HepG2 (cell line): Measurements from ENCODE around the gene PDE4D. TPM values are rescaled to one million over a fixed set of nuclear protein-coding genes. Genes with fewer than 3 reads are reported as not detected.

Experiments used
- ATAC-seq: fragments of 200-7000 bp; cut with Tn5 transposase; 3 replicates; pipeline ENCODE4 v1.9.1; 2020; ENCODE audit warnings: mild to moderate bottlenecking, moderate library complexity
- BruUV-seq: library from RNA; stranded (reverse); fragments of 400-500 nt; replicated peaks from 2 replicates; lab custom pipeline; 2021; lab: Mats Ljungman, UMichigan
- CTCF ChIA-PET: fragments of 300-600 bp; formaldehyde crosslinking; extraction: SDS; loops from one replicate; lab custom pipeline; 2021; ENCODE audit warnings: low total read pairs, inconsistent platforms, low intra/inter-chr PET ratio; lab: Yijun Ruan, JAX
- POLR2A ChIA-PET: fragments of 350-600 bp; sonication (Branson Sonifier 250); formaldehyde crosslinking; loops from one replicate; lab custom pipeline; 2020; ENCODE audit warnings: antibody characterized with exemption, inconsistent platforms; lab: Yijun Ruan, JAX
- DNase-seq: peaks from one replicate; pipeline ENCODE4 v3.0.0-alpha.2; 2015; ENCODE audit warnings: low spot score
- FAIRE-seq: peaks from 3 replicates; lab custom pipeline; 2011; peaks lifted over from hg19 to GRCh38; lab: Jason Lieb, UNC
- H2AFZ ChIP-seq: one replicate; pipeline ENCODE4 v1.6.1; 2011; ENCODE audit warnings: low read length, inconsistent platforms
- H3K27ac ChIP-seq: fragments of 300-600 bp; 3 replicates; pipeline ENCODE4 v1.8.0; 2011; ENCODE audit warnings: mixed run types, mild to moderate bottlenecking, mixed read lengths, low read length, inconsistent platforms; ENCODE audit not compliant: insufficient read depth; ENCODE audit errors: extremely low read length
- H3K27me3 ChIP-seq, 2 experiments: fragments of 200-600 bp in 1 of 2; 2 replicates in 1 of 2; 3 replicates in 1 of 2; pipeline versions ENCODE4 v1.6.0 to v1.8.0; 2011; ENCODE audit warnings: low read length in 2 of 2, mild to moderate bottlenecking in 2 of 2, moderate library complexity in 2 of 2, inconsistent platforms in 1 of 2; ENCODE audit not compliant: insufficient read depth in 2 of 2, control insufficient read depth in 1 of 2
- H3K36me3 ChIP-seq, 2 experiments: fragments of 200-600 bp in 1 of 2; replicated peaks in 1 of 2; 2 replicates in 1 of 2; 3 replicates in 1 of 2; pipeline versions ENCODE4 v1.5.1 to v1.8.0; 2011; ENCODE audit warnings: low read length in 2 of 2, inconsistent platforms in 1 of 2; ENCODE audit not compliant: insufficient read depth in 2 of 2, control insufficient read depth in 1 of 2
- H3K4me1 ChIP-seq: 2 replicates; pipeline ENCODE4 v1.5.1; 2012; ENCODE audit warnings: low read length, inconsistent platforms; ENCODE audit not compliant: insufficient read depth
- H3K4me2 ChIP-seq: 2 replicates; pipeline ENCODE4 v1.6.0; 2011; ENCODE audit warnings: low read depth, low read length, inconsistent platforms
- H3K4me3 ChIP-seq, 3 experiments: fragments of 200-600 bp in 1 of 3; sonication (generic), shearing (Covaris generic) in 1 of 3; replicated peaks in 1 of 3; 2 replicates each; pipeline ENCODE4 v1.5.1; 2011 to 2016; ENCODE audit warnings: low read length in 3 of 3, inconsistent platforms in 2 of 3, low read depth in 2 of 3, mild to moderate bottlenecking in 2 of 3, control low read depth in 1 of 3, mixed read lengths in 1 of 3; ENCODE audit not compliant: insufficient read depth in 1 of 3
- H3K79me2 ChIP-seq: one replicate; pipeline ENCODE4 v1.6.1; 2011; ENCODE audit warnings: low read length, inconsistent platforms; ENCODE audit not compliant: insufficient read depth
- H3K9ac ChIP-seq: 2 replicates; pipeline ENCODE4 v1.6.0; 2011; ENCODE audit warnings: mild to moderate bottlenecking, low read depth, low read length, inconsistent platforms; ENCODE audit not compliant: insufficient read depth
- H3K9me3 ChIP-seq: 2 replicates; pipeline ENCODE4 v1.5.1; 2012; ENCODE audit warnings: mild to moderate bottlenecking, low read length
- H4K20me1 ChIP-seq: 2 replicates; pipeline ENCODE4 v1.6.0; 2011; ENCODE audit warnings: inconsistent platforms, mild to moderate bottlenecking, low read length, moderate library complexity; ENCODE audit not compliant: insufficient read depth
- CENPT ChIP-seq: sonication (generic); formaldehyde crosslinking; IDR thresholded peaks from 2 replicates; pipeline ENCODE4 v1.8.0; 2022; ENCODE audit warnings: low read depth, mild to moderate bottlenecking, moderate library complexity, missing genetic modification reagents
- HOXA3 ChIP-seq: sonication (generic); formaldehyde crosslinking; IDR thresholded peaks from 2 replicates; pipeline ENCODE4 v1.5.0; 2020; ENCODE audit warnings: missing genetic modification reagents
- MBNL3 ChIP-seq: fragments of 250-450 bp; sonication (Bioruptor Pico); conservative IDR thresholded peaks from 2 replicates; pipeline ENCODE4 v1.8.0; 2022; ENCODE audit warnings: mild to moderate bottlenecking, inconsistent platforms
- PTBP1 ChIP-seq: fragments of 200-400 bp; formaldehyde crosslinking; IDR thresholded peaks from 2 replicates; pipeline ENCODE4 v1.6.1; 2018; ENCODE audit warnings: low read length, low read depth; ENCODE audit not compliant: poor library complexity, severe bottlenecking
- SALL2 ChIP-seq: sonication (generic); formaldehyde crosslinking; IDR thresholded peaks from 2 replicates; pipeline ENCODE4 v1.8.1; 2023; ENCODE audit warnings: mild to moderate bottlenecking, missing genetic modification reagents, inconsistent platforms
- SKIL ChIP-seq: sonication (generic); formaldehyde crosslinking; IDR thresholded peaks from 2 replicates; pipeline ENCODE4 v1.8.0; 2022; ENCODE audit warnings: missing genetic modification reagents, mild to moderate bottlenecking, moderate library complexity, borderline replicate concordance
- SP4 ChIP-seq: sonication (generic); formaldehyde crosslinking; IDR thresholded peaks from 2 replicates; pipeline ENCODE4 v1.8.1; 2023; ENCODE audit warnings: mild to moderate bottlenecking, missing genetic modification reagents
- TERF1 ChIP-seq: sonication (generic); formaldehyde crosslinking; IDR thresholded peaks from 2 replicates; pipeline ENCODE4 v1.8.0; 2022; ENCODE audit warnings: mild to moderate bottlenecking, missing genetic modification reagents, moderate library complexity
- THAP7 ChIP-seq: sonication (generic); formaldehyde crosslinking; IDR thresholded peaks from 2 replicates; pipeline ENCODE4 v1.8.1; 2023; ENCODE audit warnings: mild to moderate bottlenecking, missing genetic modification reagents
- ZNF251 ChIP-seq: sonication (generic); formaldehyde crosslinking; IDR thresholded peaks from 2 replicates; pipeline ENCODE4 v1.9.0; 2021; ENCODE audit warnings: mild to moderate bottlenecking, missing genetic modification reagents
- ZNF253 ChIP-seq: sonication (generic); formaldehyde crosslinking; IDR thresholded peaks from 2 replicates; pipeline ENCODE4 v1.8.0; 2022; ENCODE audit warnings: mild to moderate bottlenecking, missing genetic modification reagents, borderline replicate concordance
- ZNF773 ChIP-seq: sonication (generic); formaldehyde crosslinking; IDR thresholded peaks from 2 replicates; pipeline ENCODE4 v1.4.0; 2020; ENCODE audit warnings: missing genetic modification reagents, borderline replicate concordance
- WGBS: methylation state at CpG from one replicate; pipeline ENCODE4 v1.1.6; 2017; ENCODE audit warnings: low lambda C conversion rate; 5-methylcytosine and 5-hydroxymethylcytosine counted together
- in situ Hi-C: cut with HindIII; loops from 2 replicates; pipeline ENCODE4 v1.10.0; 2017; ENCODE audit warnings: low pct_unique_long_range_greater_than_20kb; ENCODE audit not compliant: extremely low pct_ligation_motif_present
- intact Hi-C: fragments of 100-400 bp; cut with micrococcal nuclease; formaldehyde crosslinking; loops from one replicate; pipeline ENCODE4 v1.10.0; 2022; ENCODE audit not compliant: unreplicated experiment
- polyA plus RNA-seq, 8 experiments: library from polyadenylated mRNA; depleted of rRNA in 3 of 8; stranded (reverse) in 7 of 8; unstranded in 1 of 8; fragments of >200 nt; fragmentation: Illumina TruSeq in 4 of 8; extraction: Trizol in 4 of 8; gene quantifications; 2 replicates each; pipeline versions ENCODE4 v1.2.1 to v1.2.3, GENCODE V29; 2011 to 2016; ENCODE audit warnings: low read depth in 4 of 8, missing spikeins in 1 of 8, mixed read lengths in 1 of 8; ENCODE audit not compliant: insufficient read depth in 1 of 8
- total RNA-seq, 5 experiments: library from RNA; depleted of rRNA; stranded (reverse); fragments of >200 nt; fragmentation: Illumina TruSeq; extraction: Trizol; gene quantifications; 2 replicates each; pipeline ENCODE4 v1.2.3, GENCODE V29; 2016; ENCODE audit warnings: low read depth in 1 of 5
- TF ChIP-seq, protein P1 (sequence below): sonication (generic); formaldehyde crosslinking; IDR thresholded peaks from 2 replicates; pipeline ENCODE4 v1.9.0; 2022; ENCODE audit warnings: missing genetic modification reagents, mild to moderate bottlenecking, borderline replicate concordance
- TF ChIP-seq, protein P2 (sequence below): fragments of 450-650 bp; IDR thresholded peaks from 2 replicates; pipeline ENCODE4 v1.6.1; 2017; ENCODE audit warnings: mild to moderate bottlenecking
- TF ChIP-seq, protein P3 (sequence below): sonication (generic); formaldehyde crosslinking; IDR thresholded peaks from 2 replicates; pipeline ENCODE4 v1.5.0; 2020; ENCODE audit warnings: mild to moderate bottlenecking, missing genetic modification reagents

PDE4D gene
- total and polyA plus RNA-seq, 2 of the 13 experiments (the other 11 are each of a cell fraction or from before 2014, with no cell fraction given), result 7.0 to 12.2 TPM

- CTCF ChIA-PET, result no interaction called here
- no peak for TF ChIP-seq SP4 (CRISPR knock-in tag)
- no peak for TF ChIP-seq CENPT (CRISPR knock-in tag)
- no peak for TF ChIP-seq ZNF253
- no peak for TF ChIP-seq PTBP1
- TF ChIP-seq, protein P1, sequence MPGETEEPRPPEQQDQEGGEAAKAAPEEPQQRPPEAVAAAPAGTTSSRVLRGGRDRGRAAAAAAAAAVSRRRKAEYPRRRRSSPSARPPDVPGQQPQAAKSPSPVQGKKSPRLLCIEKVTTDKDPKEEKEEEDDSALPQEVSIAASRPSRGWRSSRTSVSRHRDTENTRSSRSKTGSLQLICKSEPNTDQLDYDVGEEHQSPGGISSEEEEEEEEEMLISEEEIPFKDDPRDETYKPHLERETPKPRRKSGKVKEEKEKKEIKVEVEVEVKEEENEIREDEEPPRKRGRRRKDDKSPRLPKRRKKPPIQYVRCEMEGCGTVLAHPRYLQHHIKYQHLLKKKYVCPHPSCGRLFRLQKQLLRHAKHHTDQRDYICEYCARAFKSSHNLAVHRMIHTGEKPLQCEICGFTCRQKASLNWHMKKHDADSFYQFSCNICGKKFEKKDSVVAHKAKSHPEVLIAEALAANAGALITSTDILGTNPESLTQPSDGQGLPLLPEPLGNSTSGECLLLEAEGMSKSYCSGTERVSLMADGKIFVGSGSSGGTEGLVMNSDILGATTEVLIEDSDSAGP (CRISPR knock-in tag), result no peak
- TF ChIP-seq ZNF773 (CRISPR knock-in tag), result no peak
- TF ChIP-seq, protein P2, sequence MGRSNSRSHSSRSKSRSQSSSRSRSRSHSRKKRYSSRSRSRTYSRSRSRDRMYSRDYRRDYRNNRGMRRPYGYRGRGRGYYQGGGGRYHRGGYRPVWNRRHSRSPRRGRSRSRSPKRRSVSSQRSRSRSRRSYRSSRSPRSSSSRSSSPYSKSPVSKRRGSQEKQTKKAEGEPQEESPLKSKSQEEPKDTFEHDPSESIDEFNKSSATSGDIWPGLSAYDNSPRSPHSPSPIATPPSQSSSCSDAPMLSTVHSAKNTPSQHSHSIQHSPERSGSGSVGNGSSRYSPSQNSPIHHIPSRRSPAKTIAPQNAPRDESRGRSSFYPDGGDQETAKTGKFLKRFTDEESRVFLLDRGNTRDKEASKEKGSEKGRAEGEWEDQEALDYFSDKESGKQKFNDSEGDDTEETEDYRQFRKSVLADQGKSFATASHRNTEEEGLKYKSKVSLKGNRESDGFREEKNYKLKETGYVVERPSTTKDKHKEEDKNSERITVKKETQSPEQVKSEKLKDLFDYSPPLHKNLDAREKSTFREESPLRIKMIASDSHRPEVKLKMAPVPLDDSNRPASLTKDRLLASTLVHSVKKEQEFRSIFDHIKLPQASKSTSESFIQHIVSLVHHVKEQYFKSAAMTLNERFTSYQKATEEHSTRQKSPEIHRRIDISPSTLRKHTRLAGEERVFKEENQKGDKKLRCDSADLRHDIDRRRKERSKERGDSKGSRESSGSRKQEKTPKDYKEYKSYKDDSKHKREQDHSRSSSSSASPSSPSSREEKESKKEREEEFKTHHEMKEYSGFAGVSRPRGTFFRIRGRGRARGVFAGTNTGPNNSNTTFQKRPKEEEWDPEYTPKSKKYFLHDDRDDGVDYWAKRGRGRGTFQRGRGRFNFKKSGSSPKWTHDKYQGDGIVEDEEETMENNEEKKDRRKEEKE, result no peak
- no peak for TF ChIP-seq SKIL (CRISPR knock-in tag)
- TF ChIP-seq MBNL3 (CRISPR knock-in tag), result no peak
- TF ChIP-seq, protein P3, sequence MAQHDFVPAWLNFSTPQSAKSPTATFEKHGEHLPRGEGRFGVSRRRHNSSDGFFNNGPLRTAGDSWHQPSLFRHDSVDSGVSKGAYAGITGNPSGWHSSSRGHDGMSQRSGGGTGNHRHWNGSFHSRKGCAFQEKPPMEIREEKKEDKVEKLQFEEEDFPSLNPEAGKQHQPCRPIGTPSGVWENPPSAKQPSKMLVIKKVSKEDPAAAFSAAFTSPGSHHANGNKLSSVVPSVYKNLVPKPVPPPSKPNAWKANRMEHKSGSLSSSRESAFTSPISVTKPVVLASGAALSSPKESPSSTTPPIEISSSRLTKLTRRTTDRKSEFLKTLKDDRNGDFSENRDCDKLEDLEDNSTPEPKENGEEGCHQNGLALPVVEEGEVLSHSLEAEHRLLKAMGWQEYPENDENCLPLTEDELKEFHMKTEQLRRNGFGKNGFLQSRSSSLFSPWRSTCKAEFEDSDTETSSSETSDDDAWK, result no peak
- no peak for TF ChIP-seq TERF1 (CRISPR knock-in tag)
- no peak for TF ChIP-seq SALL2
- no peak for TF ChIP-seq THAP7 (CRISPR knock-in tag)
- TF ChIP-seq ZNF251 (CRISPR knock-in tag), result no peak
- no peak for TF ChIP-seq HOXA3 (CRISPR knock-in tag)
Measured at GRCh38 chr5:59789894-59790293, 103.6 kb downstream of the PDE4D start.

More at GRCh38 chr5:59789894-59790293, 103.6 kb downstream of the PDE4D start:
- BruUV-seq, result no TSS peak
- H3K9ac ChIP-seq, result no peak overlapping the region
- ATAC-seq, result no peak
- no peaks in the 10 kb centered on the region for H4K20me1 ChIP-seq
- H3K4me1 ChIP-seq, result no peaks in the 10 kb centered on the region
- intact Hi-C loops, result no loop called here
- POLR2A ChIA-PET, result no interaction called here
- H2AFZ ChIP-seq, result no peak overlapping the region
- no peaks in the 10 kb centered on the region for H3K79me2 ChIP-seq
- DNase-seq, result no peak
- H3K27ac ChIP-seq, result no peak overlapping the region
- FAIRE-seq, result no peak
- 100% methylated on average over 1 of the region's 2 CpGs for WGBS
- no peak overlapping the region for H3K4me3 ChIP-seq
- in situ Hi-C loops, result no loop called here
- no peaks in the 10 kb centered on the region for H3K9me3 ChIP-seq
- no peaks in the 10 kb centered on the region for H3K27me3 ChIP-seq
- H3K36me3 ChIP-seq, result no peaks in the 10 kb centered on the region
- H3K4me2 ChIP-seq, result no peak overlapping the region
